Measurements from ENCODE around the gene CEP63. TPM values are rescaled to one million over a fixed set of nuclear protein-coding genes. Genes with fewer than 3 reads are reported as not detected.

The CEP63 gene
- total and polyA plus RNA-seq, 2 experiments from 2014 or later: 15.1 to 53.9 TPM

DNA sequence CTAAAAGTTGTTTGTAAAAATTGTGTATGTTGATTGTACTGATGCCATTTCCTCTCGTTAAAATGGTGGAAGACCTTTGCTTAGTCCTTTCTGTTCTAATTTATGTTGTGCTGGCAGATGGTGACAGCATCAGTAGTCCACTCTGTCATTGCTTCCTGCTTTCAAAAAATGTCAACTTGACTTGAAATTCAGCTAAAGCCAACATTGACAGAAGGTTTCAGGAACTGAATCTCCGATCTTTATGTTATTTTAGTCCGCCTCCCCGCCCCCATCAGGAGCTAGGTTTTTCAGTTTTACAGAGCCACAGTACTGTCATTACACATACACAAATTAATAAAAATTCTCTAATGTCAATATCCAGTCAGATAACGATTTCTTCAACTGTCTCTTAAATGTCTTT is 1.5 kb downstream of the CEP63 start:
- peaks cover 14% of the 10 kb centered on the region for H3K4me1 ChIP-seq (ENCODE audit: insufficient read depth)
- ATAC-seq (no peak), DNase-seq (ENCODE audit: low spot score) (no peak)
- no peak overlapping the region for H3K27ac ChIP-seq (ENCODE audit: low read depth)
- peaks cover 58% of the 10 kb centered on the region for H3K79me2 ChIP-seq (replicated peaks; ENCODE audit: insufficient read depth)
- peak overlapping the region; percentile 91 for H3K4me2 ChIP-seq
- Mint-ChIP-seq H3K4me1 (peaks cover 22% of the 10 kb centered on the region), H3K9me3 (no peaks in the 10 kb centered on the region), H3K4me3 (peak overlapping the region; percentile 91), H3K36me3 (ENCODE audit: low read depth) (peaks cover 13% of the 10 kb centered on the region), H3K27me3 (ENCODE audit: insufficient read depth, low read depth, poor library complexity) (peaks cover 9% of the 10 kb centered on the region), H3K27ac (no peak overlapping the region)
- 0 out of 2 replicates have a peak, but pooled peaks cover 3% of the 10 kb centered on the region for H3F3A ChIP-seq (replicated peaks; ENCODE audit: low read depth)
- no peaks in the 10 kb centered on the region for H3K9me2 ChIP-seq (ENCODE audit: insufficient read depth)
- no peak overlapping the region for H2AFZ ChIP-seq
- TF ChIP-seq EZH2phosphoT487 (IDR thresholded peaks at IDR 0.05; ENCODE audit: unreplicated experiment) (no peak), STAT1 (IDR thresholded peaks at IDR 0.05; ENCODE audit: unreplicated experiment) (no peak), ZNF331 (CRISPR knock-in tag; IDR thresholded peaks at IDR 0.05; ENCODE audit: low read depth) (no peak), JUNB (IDR thresholded peaks at IDR 0.05; ENCODE audit: unreplicated experiment) (no peak), CTCF (conservative IDR thresholded peaks at IDR 0.05; ENCODE audit: low read depth in 2 of 2) (no peak), REST (IDR thresholded peaks at IDR 0.05; ENCODE audit: unreplicated experiment) (no peak), ZNF114 (CRISPR knock-in tag; IDR thresholded peaks at IDR 0.05) (no peak), POLR2AphosphoS5 (IDR thresholded peaks at IDR 0.05; ENCODE audit: low read depth) (no peak), CREB1 (CRISPR knock-in tag; IDR thresholded peaks at IDR 0.05; ENCODE audit: low read depth) (no peak), EZH2 (IDR thresholded peaks at IDR 0.05; ENCODE audit: low read depth, unreplicated experiment) (no peak), ETS1 (IDR thresholded peaks at IDR 0.05) (no peak), NANOG (IDR thresholded peaks at IDR 0.05; ENCODE audit: borderline replicate concordance) (no peak)
- TF ChIP-seq, protein P1, sequence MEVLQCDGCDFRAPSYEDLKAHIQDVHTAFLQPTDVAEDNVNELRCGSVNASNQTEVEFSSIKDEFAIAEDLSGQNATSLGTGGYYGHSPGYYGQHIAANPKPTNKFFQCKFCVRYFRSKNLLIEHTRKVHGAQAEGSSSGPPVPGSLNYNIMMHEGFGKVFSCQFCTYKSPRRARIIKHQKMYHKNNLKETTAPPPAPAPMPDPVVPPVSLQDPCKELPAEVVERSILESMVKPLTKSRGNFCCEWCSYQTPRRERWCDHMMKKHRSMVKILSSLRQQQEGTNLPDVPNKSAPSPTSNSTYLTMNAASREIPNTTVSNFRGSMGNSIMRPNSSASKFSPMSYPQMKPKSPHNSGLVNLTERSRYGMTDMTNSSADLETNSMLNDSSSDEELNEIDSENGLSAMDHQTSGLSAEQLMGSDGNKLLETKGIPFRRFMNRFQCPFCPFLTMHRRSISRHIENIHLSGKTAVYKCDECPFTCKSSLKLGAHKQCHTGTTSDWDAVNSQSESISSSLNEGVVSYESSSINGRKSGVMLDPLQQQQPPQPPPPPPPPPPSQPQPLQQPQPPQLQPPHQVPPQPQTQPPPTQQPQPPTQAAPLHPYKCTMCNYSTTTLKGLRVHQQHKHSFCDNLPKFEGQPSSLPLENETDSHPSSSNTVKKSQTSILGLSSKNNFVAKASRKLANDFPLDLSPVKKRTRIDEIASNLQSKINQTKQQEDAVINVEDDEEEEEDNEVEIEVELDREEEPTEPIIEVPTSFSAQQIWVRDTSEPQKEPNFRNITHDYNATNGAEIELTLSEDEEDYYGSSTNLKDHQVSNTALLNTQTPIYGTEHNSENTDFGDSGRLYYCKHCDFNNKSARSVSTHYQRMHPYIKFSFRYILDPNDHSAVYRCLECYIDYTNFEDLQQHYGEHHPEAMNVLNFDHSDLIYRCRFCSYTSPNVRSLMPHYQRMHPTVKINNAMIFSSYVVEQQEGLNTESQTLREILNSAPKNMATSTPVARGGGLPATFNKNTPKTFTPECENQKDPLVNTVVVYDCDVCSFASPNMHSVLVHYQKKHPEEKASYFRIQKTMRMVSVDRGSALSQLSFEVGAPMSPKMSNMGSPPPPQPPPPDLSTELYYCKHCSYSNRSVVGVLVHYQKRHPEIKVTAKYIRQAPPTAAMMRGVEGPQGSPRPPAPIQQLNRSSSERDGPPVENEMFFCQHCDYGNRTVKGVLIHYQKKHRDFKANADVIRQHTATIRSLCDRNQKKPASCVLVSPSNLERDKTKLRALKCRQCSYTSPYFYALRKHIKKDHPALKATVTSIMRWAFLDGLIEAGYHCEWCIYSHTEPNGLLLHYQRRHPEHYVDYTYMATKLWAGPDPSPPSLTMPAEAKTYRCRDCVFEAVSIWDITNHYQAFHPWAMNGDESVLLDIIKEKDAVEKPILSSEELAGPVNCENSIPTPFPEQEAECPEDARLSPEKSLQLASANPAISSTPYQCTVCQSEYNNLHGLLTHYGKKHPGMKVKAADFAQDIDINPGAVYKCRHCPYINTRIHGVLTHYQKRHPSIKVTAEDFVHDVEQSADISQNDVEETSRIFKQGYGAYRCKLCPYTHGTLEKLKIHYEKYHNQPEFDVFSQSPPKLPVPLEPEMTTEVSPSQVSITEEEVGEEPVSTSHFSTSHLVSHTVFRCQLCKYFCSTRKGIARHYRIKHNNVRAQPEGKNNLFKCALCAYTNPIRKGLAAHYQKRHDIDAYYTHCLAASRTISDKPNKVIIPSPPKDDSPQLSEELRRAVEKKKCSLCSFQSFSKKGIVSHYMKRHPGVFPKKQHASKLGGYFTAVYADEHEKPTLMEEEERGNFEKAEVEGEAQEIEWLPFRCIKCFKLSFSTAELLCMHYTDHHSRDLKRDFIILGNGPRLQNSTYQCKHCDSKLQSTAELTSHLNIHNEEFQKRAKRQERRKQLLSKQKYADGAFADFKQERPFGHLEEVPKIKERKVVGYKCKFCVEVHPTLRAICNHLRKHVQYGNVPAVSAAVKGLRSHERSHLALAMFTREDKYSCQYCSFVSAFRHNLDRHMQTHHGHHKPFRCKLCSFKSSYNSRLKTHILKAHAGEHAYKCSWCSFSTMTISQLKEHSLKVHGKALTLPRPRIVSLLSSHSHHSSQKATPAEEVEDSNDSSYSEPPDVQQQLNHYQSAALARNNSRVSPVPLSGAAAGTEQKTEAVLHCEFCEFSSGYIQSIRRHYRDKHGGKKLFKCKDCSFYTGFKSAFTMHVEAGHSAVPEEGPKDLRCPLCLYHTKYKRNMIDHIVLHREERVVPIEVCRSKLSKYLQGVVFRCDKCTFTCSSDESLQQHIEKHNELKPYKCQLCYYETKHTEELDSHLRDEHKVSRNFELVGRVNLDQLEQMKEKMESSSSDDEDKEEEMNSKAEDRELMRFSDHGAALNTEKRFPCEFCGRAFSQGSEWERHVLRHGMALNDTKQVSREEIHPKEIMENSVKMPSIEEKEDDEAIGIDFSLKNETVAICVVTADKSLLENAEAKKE (CRISPR knock-in tag; IDR thresholded peaks at IDR 0.05): no peak
- peak overlapping the region; percentile 82 for H3K4me3 ChIP-seq
- H4K20me1 ChIP-seq (replicated peaks; ENCODE audit: insufficient read depth): peaks cover 4% of the 10 kb centered on the region; the same call in 1 of the 2 replicates
- H3K27me3 ChIP-seq (ENCODE audit: insufficient read depth): no peaks in the 10 kb centered on the region
- peaks cover 5% of the 10 kb centered on the region; the same call in 1 of the 2 replicates for H3K36me3 ChIP-seq (ENCODE audit: insufficient read depth)
